GM23338 (cell line): ENCODE results near the gene S100B. TPM values are rescaled to one million over a fixed set of nuclear protein-coding genes. Genes with fewer than 3 reads are reported as not detected.

ENCODE experiments used
- ATAC-seq: fragments of 200-7000 bp; cut with Tn5 transposase; 3 replicates; pipeline ENCODE4 v1.9.1; 2020
- DNase-seq: peaks from one replicate; pipeline ENCODE4 v3.0.0-alpha.2; 2015; ENCODE audit warnings: low spot score
- H2AFZ ChIP-seq: fragments of 200-600 bp; sonication (generic); 2 replicates; pipeline ENCODE4 v1.8.0; 2016; ENCODE audit warnings: antibody characterized with exemption, mild to moderate bottlenecking, moderate library complexity
- H3F3A ChIP-seq: fragments of 200-600 bp; sonication (generic); replicated peaks from 2 replicates; pipeline ENCODE4 v1.8.0; 2017; ENCODE audit warnings: antibody characterized with exemption, mixed run types, low read depth
- H3K27ac ChIP-seq: fragments of 200-600 bp; sonication (generic); 2 replicates; pipeline ENCODE4 v1.6.1; 2016; ENCODE audit warnings: low read depth
- H3K27me3 ChIP-seq: fragments of 200-600 bp; sonication (generic); 2 replicates; pipeline ENCODE4 v1.8.0; 2016; ENCODE audit warnings: mild to moderate bottlenecking, mixed run types, moderate library complexity; ENCODE audit not compliant: insufficient read depth
- H3K36me3 ChIP-seq: fragments of 200-600 bp; sonication (generic); 2 replicates; pipeline ENCODE4 v1.8.0; 2016; ENCODE audit warnings: mild to moderate bottlenecking; ENCODE audit not compliant: insufficient read depth
- H3K4me1 ChIP-seq: fragments of 200-600 bp; sonication (generic); 2 replicates; pipeline ENCODE4 v1.8.0; 2016; ENCODE audit warnings: mild to moderate bottlenecking, moderate library complexity; ENCODE audit not compliant: insufficient read depth
- H3K4me2 ChIP-seq: fragments of 200-600 bp; sonication (generic); 2 replicates; pipeline ENCODE4 v1.7.1; 2017; ENCODE audit warnings: mixed run types
- H3K4me3 ChIP-seq: fragments of 200-600 bp; sonication (generic); 2 replicates; pipeline ENCODE4 v1.6.1; 2016; ENCODE audit warnings: mixed run types
- H3K79me2 ChIP-seq: fragments of 200-600 bp; sonication (generic); replicated peaks from 2 replicates; pipeline ENCODE4 v1.8.0; 2017; ENCODE audit warnings: mild to moderate bottlenecking; ENCODE audit not compliant: insufficient read depth
- H3K9me2 ChIP-seq: fragments of 200-600 bp; sonication (generic); 2 replicates; pipeline ENCODE4 v1.8.0; 2017; ENCODE audit not compliant: insufficient read depth
- H4K20me1 ChIP-seq: fragments of 200-600 bp; sonication (generic); replicated peaks from 2 replicates; pipeline ENCODE4 v1.8.0; 2017; ENCODE audit warnings: mild to moderate bottlenecking; ENCODE audit not compliant: insufficient read depth
- H3K27ac Mint-ChIP-seq: 2 replicates; pipeline ENCODE4 v1.8.0; 2020; ENCODE audit warnings: inconsistent platforms, mild to moderate bottlenecking, moderate library complexity, mixed read lengths
- H3K27me3 Mint-ChIP-seq: 3 replicates; pipeline ENCODE4 v1.8.0; 2022; ENCODE audit warnings: low read depth, mild to moderate bottlenecking, moderate library complexity, mixed read lengths, inconsistent platforms; ENCODE audit not compliant: insufficient read depth, poor library complexity
- H3K36me3 Mint-ChIP-seq: 3 replicates; pipeline ENCODE4 v1.8.0; 2021; ENCODE audit warnings: low read depth, mild to moderate bottlenecking, inconsistent platforms, moderate library complexity, mixed read lengths
- H3K4me1 Mint-ChIP-seq: 3 replicates; pipeline ENCODE4 v1.8.0; 2020; ENCODE audit warnings: mild to moderate bottlenecking, inconsistent platforms, mixed read lengths
- H3K4me3 Mint-ChIP-seq: 3 replicates; pipeline ENCODE4 v1.8.0; 2021; ENCODE audit warnings: moderate library complexity, mild to moderate bottlenecking, inconsistent platforms, mixed read lengths
- H3K9me3 Mint-ChIP-seq: 3 replicates; pipeline ENCODE4 v1.8.0; 2020; ENCODE audit warnings: moderate library complexity, mild to moderate bottlenecking, inconsistent platforms, mixed read lengths
- EZH2 ChIP-seq: fragments of 200-600 bp; sonication (generic); IDR thresholded peaks from one replicate; pipeline ENCODE4 v1.8.0; 2017; ENCODE audit warnings: antibody characterized with exemption, mild to moderate bottlenecking, low read depth; ENCODE audit not compliant: unreplicated experiment
- JUNB ChIP-seq: IDR thresholded peaks from one replicate; pipeline ENCODE4 v1.6.1; 2016; ENCODE audit warnings: antibody characterized with exemption; ENCODE audit not compliant: unreplicated experiment
- REST ChIP-seq: IDR thresholded peaks from one replicate; pipeline ENCODE4 v1.6.1; 2018; ENCODE audit warnings: antibody characterized with exemption; ENCODE audit not compliant: unreplicated experiment
- STAT1 ChIP-seq: IDR thresholded peaks from one replicate; pipeline ENCODE4 v1.6.1; 2016; ENCODE audit warnings: antibody characterized with exemption; ENCODE audit not compliant: unreplicated experiment
- polyA plus RNA-seq: library from polyadenylated mRNA; unstranded; fragments of >200 nt; fragmentation: Nextera tagmentation; extraction: Ambion mirVana; gene quantifications from 2 replicates; pipeline ENCODE4 v1.2.1, GENCODE V29; 2016
- total RNA-seq: library from RNA; depleted of rRNA; stranded (reverse); fragments of >200 nt; shearing (Covaris generic); gene quantifications from 2 replicates; pipeline ENCODE4 v1.2.3, GENCODE V29; 2014
- TF ChIP-seq, protein P1 (sequence below), 2 experiments: fragments of 200-600 bp in 1 of 2; sonication (generic) in 1 of 2; conservative IDR thresholded peaks; 2 replicates each; pipeline versions ENCODE4 v1.5.1 to v1.6.1; 2016 to 2017; ENCODE audit warnings: antibody characterized with exemption in 2 of 2, low read depth in 2 of 2, mild to moderate bottlenecking in 2 of 2, moderate library complexity in 1 of 2

The S100B gene
- total and polyA plus RNA-seq, 2 experiments from 2014 or later: 0.97 to 1.5 TPM

GRCh38 chr21:46641656-46642055 lies 36.8 kb upstream of the S100B start:
- no peak for TF ChIP-seq JUNB
- no peak for TF ChIP-seq EZH2
- no peak for TF ChIP-seq STAT1
- Mint-ChIP-seq H3K9me3 (no peaks in the 10 kb centered on the region), H3K27me3 (no peaks in the 10 kb centered on the region), H3K4me1 (no peaks in the 10 kb centered on the region), H3K27ac (no peak overlapping the region), H3K36me3 (peaks cover 58% of the 10 kb centered on the region), H3K4me3 (no peak overlapping the region)
- Histone ChIP-seq H4K20me1 (peaks cover 19% of the 10 kb centered on the region), H3K4me1 (no peaks in the 10 kb centered on the region), H3K27me3 (no peaks in the 10 kb centered on the region), H3K9me2 (0 out of 2 replicates have a peak, but pooled peaks cover 6% of the 10 kb centered on the region), H3F3A (no peaks in the 10 kb centered on the region), H3K27ac (no peak overlapping the region), H3K4me2 (no peak overlapping the region), H3K36me3 (peaks cover 23% of the 10 kb centered on the region), H2AFZ (no peak overlapping the region), H3K79me2 (peaks cover 40% of the 10 kb centered on the region), H3K4me3 (no peak overlapping the region)
- ATAC-seq (no peak), DNase-seq (no peak)

DNA sequence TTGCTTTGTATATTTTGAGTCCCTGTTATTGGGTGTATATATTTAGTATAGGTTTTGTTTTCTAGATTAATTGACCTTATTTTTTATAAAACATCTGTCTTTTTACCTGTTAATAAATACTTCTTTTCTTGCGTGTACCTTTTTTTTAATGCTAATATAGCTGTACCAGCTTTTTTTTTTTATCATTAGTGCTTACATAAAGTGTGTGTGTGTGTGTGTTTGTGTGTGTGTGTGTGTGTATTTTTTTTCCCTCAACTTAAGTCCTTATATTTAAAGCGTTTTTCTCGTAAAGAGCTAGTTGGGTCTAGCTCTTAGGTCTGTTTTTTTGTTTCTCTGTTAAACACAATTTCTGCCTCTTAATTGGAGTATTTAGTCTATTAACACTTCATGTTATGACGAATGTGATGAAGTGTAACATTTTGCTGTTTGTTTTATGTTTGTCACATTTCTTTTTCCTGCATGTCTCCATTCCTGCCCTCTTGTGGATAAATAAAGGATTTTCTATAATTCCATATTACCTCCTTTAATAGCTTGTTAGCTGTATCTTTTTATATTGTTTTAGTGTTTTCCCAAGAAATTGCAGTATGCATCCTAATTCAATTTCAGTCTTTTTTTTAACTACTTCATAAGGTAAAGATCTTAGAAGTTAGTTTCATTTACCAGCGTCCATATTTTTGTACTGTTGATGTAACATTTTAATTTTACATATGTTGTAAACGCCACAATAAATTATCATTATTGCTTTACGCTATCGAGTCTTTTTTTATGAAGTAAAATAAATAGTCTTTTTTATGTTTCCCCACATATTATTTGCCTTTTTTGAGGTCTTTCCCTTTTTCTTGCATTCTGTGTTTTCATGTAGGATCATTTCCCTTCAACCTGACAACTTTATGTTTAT lies 34.9 kb upstream of the S100B start:
- Mint-ChIP-seq H3K27me3 (peaks cover 6% of the 10 kb centered on the region), H3K4me3 (no peak overlapping the region), H3K36me3 (peaks cover 40% of the 10 kb centered on the region), H3K27ac (no peak overlapping the region), H3K9me3 (no peaks in the 10 kb centered on the region), H3K4me1 (peaks cover 6% of the 10 kb centered on the region; the same call in 2 of the 3 replicates)
- Histone ChIP-seq H3F3A (no peaks in the 10 kb centered on the region), H3K9me2 (no peaks in the 10 kb centered on the region), H2AFZ (no peak overlapping the region), H3K27ac (no peak overlapping the region), H4K20me1 (peaks cover 14% of the 10 kb centered on the region), H3K27me3 (no peaks in the 10 kb centered on the region), H3K79me2 (peaks cover 47% of the 10 kb centered on the region), H3K4me3 (no peak overlapping the region), H3K4me2 (no peak overlapping the region), H3K4me1 (peaks cover 2% of the 10 kb centered on the region; the same call in 1 of the 2 replicates), H3K36me3 (peaks cover 12% of the 10 kb centered on the region; the same call in 1 of the 2 replicates)
- no peak for ATAC-seq
- TF ChIP-seq REST: no peak
- TF ChIP-seq, protein P1, sequence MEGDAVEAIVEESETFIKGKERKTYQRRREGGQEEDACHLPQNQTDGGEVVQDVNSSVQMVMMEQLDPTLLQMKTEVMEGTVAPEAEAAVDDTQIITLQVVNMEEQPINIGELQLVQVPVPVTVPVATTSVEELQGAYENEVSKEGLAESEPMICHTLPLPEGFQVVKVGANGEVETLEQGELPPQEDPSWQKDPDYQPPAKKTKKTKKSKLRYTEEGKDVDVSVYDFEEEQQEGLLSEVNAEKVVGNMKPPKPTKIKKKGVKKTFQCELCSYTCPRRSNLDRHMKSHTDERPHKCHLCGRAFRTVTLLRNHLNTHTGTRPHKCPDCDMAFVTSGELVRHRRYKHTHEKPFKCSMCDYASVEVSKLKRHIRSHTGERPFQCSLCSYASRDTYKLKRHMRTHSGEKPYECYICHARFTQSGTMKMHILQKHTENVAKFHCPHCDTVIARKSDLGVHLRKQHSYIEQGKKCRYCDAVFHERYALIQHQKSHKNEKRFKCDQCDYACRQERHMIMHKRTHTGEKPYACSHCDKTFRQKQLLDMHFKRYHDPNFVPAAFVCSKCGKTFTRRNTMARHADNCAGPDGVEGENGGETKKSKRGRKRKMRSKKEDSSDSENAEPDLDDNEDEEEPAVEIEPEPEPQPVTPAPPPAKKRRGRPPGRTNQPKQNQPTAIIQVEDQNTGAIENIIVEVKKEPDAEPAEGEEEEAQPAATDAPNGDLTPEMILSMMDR (conservative IDR thresholded peaks at IDR 0.05; ENCODE audit: low read depth in 2 of 2): peak in 1 of 2 experiments; percentile 48; a peak in 3 of 4 replicates
- DNase-seq: peak; percentile 33
